ENCODE measurements around the gene SLC4A5. TPM values are rescaled to one million over a fixed set of nuclear protein-coding genes. Genes with fewer than 3 reads are reported as not detected.

SLC4A5 gene
- total and polyA plus RNA-seq, 2 of the 8 experiments (the other 6 are each of a cell fraction or from before 2014, with no cell fraction given) = 0.42 to 0.52 TPM

DNA sequence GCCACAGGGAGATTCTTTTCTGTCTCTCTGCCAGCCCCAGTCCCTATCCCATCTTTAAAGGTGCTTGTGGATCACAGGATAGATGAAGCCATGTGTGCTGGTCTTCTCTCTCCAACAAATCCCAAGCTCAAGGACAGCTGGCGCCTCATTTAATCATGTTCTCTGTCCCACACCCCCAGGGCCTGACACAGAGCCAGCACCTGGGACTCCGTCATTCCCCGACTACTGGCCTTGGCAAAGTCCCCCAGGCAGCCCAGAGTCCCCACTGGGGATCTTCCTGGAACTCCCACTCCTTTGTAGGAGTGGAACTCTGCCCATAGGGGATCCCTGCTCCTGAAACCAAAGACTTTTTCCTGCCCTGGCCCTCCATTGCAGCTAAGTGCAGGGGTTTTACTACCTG, 84.0 kb downstream of the SLC4A5 start (continued):
- TF ChIP-seq, protein P1, sequence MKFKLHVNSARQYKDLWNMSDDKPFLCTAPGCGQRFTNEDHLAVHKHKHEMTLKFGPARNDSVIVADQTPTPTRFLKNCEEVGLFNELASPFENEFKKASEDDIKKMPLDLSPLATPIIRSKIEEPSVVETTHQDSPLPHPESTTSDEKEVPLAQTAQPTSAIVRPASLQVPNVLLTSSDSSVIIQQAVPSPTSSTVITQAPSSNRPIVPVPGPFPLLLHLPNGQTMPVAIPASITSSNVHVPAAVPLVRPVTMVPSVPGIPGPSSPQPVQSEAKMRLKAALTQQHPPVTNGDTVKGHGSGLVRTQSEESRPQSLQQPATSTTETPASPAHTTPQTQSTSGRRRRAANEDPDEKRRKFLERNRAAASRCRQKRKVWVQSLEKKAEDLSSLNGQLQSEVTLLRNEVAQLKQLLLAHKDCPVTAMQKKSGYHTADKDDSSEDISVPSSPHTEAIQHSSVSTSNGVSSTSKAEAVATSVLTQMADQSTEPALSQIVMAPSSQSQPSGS (IDR thresholded peaks at IDR 0.05; ENCODE audit: low read length) = no peak

Data from H1 (cell line).